H1 (cell line): Measurements from ENCODE around the gene NFKBIE. TPM values are rescaled to one million over a fixed set of nuclear protein-coding genes. Genes with fewer than 3 reads are reported as not detected.

Experiments used
- CTCF ChIA-PET: fragments of 300-600 bp; sonication (Branson Sonifier 250); formaldehyde crosslinking; loops from one replicate; lab custom pipeline; 2021; ENCODE audit not compliant: partially characterized antibody; lab: Charles Lee
- POLR2A ChIA-PET: fragments of 300-600 bp; sonication (Branson Sonifier 250); formaldehyde crosslinking; loops from one replicate; lab custom pipeline; 2021; ENCODE audit warnings: inconsistent platforms; ENCODE audit not compliant: partially characterized antibody; lab: Charles Lee
- DNase-seq, 2 experiments: peaks; one replicate each; pipeline versions ENCODE4 v3.0.0 to v3.0.0-alpha.2; 2010 to 2022; ENCODE audit warnings: low spot score in 2 of 2, low read depth in 1 of 2, mixed read lengths in 1 of 2
- FAIRE-seq: peaks from 2 replicates; lab custom pipeline; 2011; peaks lifted over from hg19 to GRCh38; lab: Jason Lieb, UNC
- H2AFZ ChIP-seq: 2 replicates; pipeline ENCODE4 v1.8.1; 2012; ENCODE audit warnings: low read length, inconsistent platforms
- H2AK5ac ChIP-seq: 2 replicates; pipeline ENCODE4 v1.6.1; 2013; ENCODE audit warnings: low read depth, low read length
- H2BK120ac ChIP-seq: replicated peaks from 2 replicates; pipeline ENCODE3; 2013; ENCODE audit warnings: low read depth, low read length, inconsistent platforms
- H2BK12ac ChIP-seq: 2 replicates; pipeline ENCODE4 v1.6.1; 2013; ENCODE audit warnings: low read depth, low read length
- H2BK15ac ChIP-seq: 2 replicates; pipeline ENCODE4 v1.6.1; 2013; ENCODE audit warnings: low read length
- H2BK20ac ChIP-seq: 2 replicates; pipeline ENCODE4 v1.6.1; 2013; ENCODE audit warnings: low read length
- H2BK5ac ChIP-seq: 2 replicates; pipeline ENCODE4 v1.6.1; 2013; ENCODE audit warnings: low read depth, low read length
- H3K14ac ChIP-seq: 2 replicates; pipeline ENCODE4 v1.6.1; 2013; ENCODE audit warnings: inconsistent platforms; ENCODE audit not compliant: insufficient read length
- H3K18ac ChIP-seq: 2 replicates; pipeline ENCODE4 v1.6.1; 2013; ENCODE audit warnings: low read length; ENCODE audit errors: extremely low read depth
- H3K23ac ChIP-seq: 2 replicates; pipeline ENCODE4 v1.6.1; 2013; ENCODE audit warnings: inconsistent platforms; ENCODE audit not compliant: insufficient read length
- H3K23me2 ChIP-seq: 2 replicates; pipeline ENCODE4 v1.6.1; 2013; ENCODE audit warnings: low read depth, low read length
- H3K27ac ChIP-seq: 2 replicates; pipeline ENCODE4 v1.6.1; 2011; ENCODE audit warnings: low read depth, low read length, inconsistent platforms
- H3K27me3 ChIP-seq, 4 experiments: replicated peaks in 1 of 4; 1 replicate in 1 of 4; 2 replicates in 3 of 4; pipeline versions ENCODE4 v1.6.1 to v1.8.1; 2011 to 2013; ENCODE audit warnings: low read length in 3 of 4, mild to moderate bottlenecking in 3 of 4, inconsistent platforms in 2 of 4, mixed read lengths in 2 of 4, moderate library complexity in 1 of 4; ENCODE audit not compliant: control insufficient read depth in 3 of 4, insufficient read depth in 3 of 4; ENCODE audit errors: extremely low read depth in 1 of 4
- H3K36me3 ChIP-seq, 4 experiments: 2 replicates each; pipeline versions ENCODE4 v1.6.1 to v1.8.1; 2011 to 2013; ENCODE audit warnings: mild to moderate bottlenecking in 4 of 4, low read length in 3 of 4, moderate library complexity in 2 of 4, control low read depth in 1 of 4, inconsistent platforms in 1 of 4; ENCODE audit not compliant: insufficient read depth in 4 of 4, control insufficient read depth in 2 of 4
- H3K4ac ChIP-seq: replicated peaks from 2 replicates; pipeline ENCODE3; 2013; ENCODE audit warnings: low read length, low read depth, mixed read lengths, inconsistent platforms; ENCODE audit not compliant: insufficient read length
- H3K4me1 ChIP-seq, 4 experiments: replicated peaks in 1 of 4; 1 replicate in 1 of 4; 2 replicates in 3 of 4; pipeline versions ENCODE4 v1.6.1 to v1.8.1; 2011 to 2013; ENCODE audit warnings: low read length in 3 of 4, inconsistent platforms in 2 of 4, mixed read lengths in 1 of 4; ENCODE audit not compliant: insufficient read depth in 4 of 4, control insufficient read depth in 3 of 4
- H3K4me2 ChIP-seq, 2 experiments: 2 replicates each; pipeline versions ENCODE4 v1.6.1 to v1.8.1; 2011 to 2013; ENCODE audit warnings: low read depth in 2 of 2, low read length in 2 of 2, control low read depth in 1 of 2, inconsistent platforms in 1 of 2, mild to moderate bottlenecking in 1 of 2; ENCODE audit not compliant: insufficient read depth in 1 of 2
- H3K4me3 ChIP-seq, 4 experiments: fragments of 200-600, 300-600 bp in 1 of 4; sonication (generic), shearing (Covaris generic), sonication (Bioruptor Twin) in 1 of 4; 2 replicates each; pipeline versions ENCODE4 v1.5.1 to v1.8.1; 2011 to 2016; ENCODE audit warnings: low read length in 4 of 4, low read depth in 3 of 4, control low read depth in 2 of 4, inconsistent platforms in 2 of 4, mild to moderate bottlenecking in 2 of 4, mixed read lengths in 1 of 4, moderate library complexity in 1 of 4; ENCODE audit not compliant: insufficient read depth in 2 of 4; ENCODE audit errors: extremely low read depth in 1 of 4
- H3K56ac ChIP-seq: replicated peaks from 2 replicates; pipeline ENCODE3; 2013; ENCODE audit warnings: low read depth, mild to moderate bottlenecking, mixed read lengths, low read length, inconsistent platforms; ENCODE audit not compliant: insufficient read length
- H3K79me1 ChIP-seq: 2 replicates; pipeline ENCODE4 v1.6.1; 2013; ENCODE audit warnings: low read depth, low read length, control low read depth
- H3K79me2 ChIP-seq, 2 experiments: 2 replicates each; pipeline versions ENCODE4 v1.6.1 to v1.8.1; 2012 to 2013; ENCODE audit warnings: low read length in 2 of 2, mild to moderate bottlenecking in 2 of 2, inconsistent platforms in 1 of 2; ENCODE audit not compliant: insufficient read depth in 2 of 2, control insufficient read depth in 1 of 2
- H3K9ac ChIP-seq, 4 experiments: replicated peaks in 1 of 4; 1 replicate in 1 of 4; 2 replicates in 3 of 4; pipeline versions ENCODE4 v1.6.1 to v1.8.1; 2011 to 2013; ENCODE audit warnings: low read depth in 3 of 4, low read length in 3 of 4, control low read depth in 2 of 4, mild to moderate bottlenecking in 2 of 4, moderate library complexity in 2 of 4, inconsistent platforms in 1 of 4; ENCODE audit errors: extremely low read depth in 1 of 4
- H3K9me3 ChIP-seq, 2 experiments: 2 replicates each; pipeline versions ENCODE4 v1.6.1 to v1.8.1; 2012 to 2013; ENCODE audit warnings: mild to moderate bottlenecking in 2 of 2, moderate library complexity in 2 of 2, control low read depth in 1 of 2, inconsistent platforms in 1 of 2, low read depth in 1 of 2, low read length in 1 of 2, mixed read lengths in 1 of 2; ENCODE audit not compliant: insufficient read depth in 2 of 2
- H4K20me1 ChIP-seq, 2 experiments: replicated peaks in 1 of 2; 2 replicates each; pipeline versions ENCODE3 to v1.8.1; 2011 to 2013; ENCODE audit warnings: inconsistent platforms in 2 of 2, low read length in 2 of 2, mild to moderate bottlenecking in 1 of 2; ENCODE audit not compliant: insufficient read depth in 2 of 2, control insufficient read depth in 1 of 2
- H4K5ac ChIP-seq: 2 replicates; pipeline ENCODE4 v1.6.1; 2013; ENCODE audit warnings: low read length, low read depth, mixed read lengths, inconsistent platforms; ENCODE audit not compliant: insufficient read length
- H4K8ac ChIP-seq: 2 replicates; pipeline ENCODE4 v1.8.0; 2013; ENCODE audit warnings: mild to moderate bottlenecking, moderate library complexity, low read length, inconsistent platforms; ENCODE audit not compliant: insufficient read depth; ENCODE audit errors: extremely low read depth
- H4K91ac ChIP-seq: replicated peaks from 2 replicates; pipeline ENCODE3; 2013; ENCODE audit warnings: low read length, mixed read lengths, inconsistent platforms; ENCODE audit not compliant: insufficient read length
- CBX5 ChIP-seq: fragments of 300-800, 300-1000 bp; sonication (generic); IDR thresholded peaks from 2 replicates; pipeline ENCODE4 v1.7.1; 2016; ENCODE audit warnings: antibody characterized with exemption, low read length, low read depth
- KDM5A ChIP-seq: fragments of 200-600 bp; IDR thresholded peaks from 2 replicates; pipeline ENCODE4 v1.7.1; 2012; ENCODE audit warnings: mild to moderate bottlenecking, low read length, inconsistent platforms, mixed read lengths
- POU5F1 ChIP-seq: IDR thresholded peaks from 2 replicates; pipeline ENCODE4 v1.6.1; 2011; ENCODE audit warnings: low read depth, mild to moderate bottlenecking, low read length, moderate library complexity
- RAD21 ChIP-seq, 2 experiments: IDR thresholded peaks in 1 of 2; conservative IDR thresholded peaks in 1 of 2; 2 replicates each; pipeline ENCODE4 v1.6.1; 2011; ENCODE audit warnings: low read depth in 2 of 2, low read length in 2 of 2, improper control_type of control experiment in 1 of 2, inconsistent platforms in 1 of 2, mild to moderate bottlenecking in 1 of 2, moderate library complexity in 1 of 2
- RXRA ChIP-seq: IDR thresholded peaks from 2 replicates; pipeline ENCODE4 v1.6.1; 2011; ENCODE audit warnings: low read depth, mild to moderate bottlenecking, low read length, moderate library complexity; ENCODE audit not compliant: insufficient read depth
- SIRT6 ChIP-seq: IDR thresholded peaks from one replicate; pipeline ENCODE4 v1.7.1; 2012; ENCODE audit warnings: low read length, inconsistent platforms
- SP1 ChIP-seq: IDR thresholded peaks from 2 replicates; pipeline ENCODE4 v1.6.1; 2011; ENCODE audit warnings: low read depth, low read length
- TAF7 ChIP-seq: optimal IDR thresholded peaks from 2 replicates; pipeline ENCODE3; 2011; ENCODE audit warnings: low read depth, mild to moderate bottlenecking, inconsistent platforms, low read length, moderate library complexity, borderline replicate concordance
- TBP ChIP-seq: IDR thresholded peaks from 2 replicates; pipeline ENCODE4 v1.6.1; 2011; ENCODE audit warnings: low read depth, low read length, improper control_type of control experiment
- WGBS, 2 experiments: shearing (Covaris generic) in 1 of 2; methylation state at CpG; one replicate each; pipeline versions ENCODE4 v1.1.6 to v1.1.7; 2013 to 2015; ENCODE audit warnings: low lambda C conversion rate in 2 of 2, mixed read lengths in 2 of 2, inconsistent platforms in 1 of 2, low coverage in 1 of 2, missing lambda C conversion rate in 1 of 2; ENCODE audit not compliant: insufficient replicate concordance in 2 of 2, insufficient coverage in 1 of 2, insufficient read length in 1 of 2; ENCODE audit errors: extremely low coverage in 1 of 2, missing lambda C conversion rate in 1 of 2; 5-methylcytosine and 5-hydroxymethylcytosine counted together
- polyA plus RNA-seq, 7 experiments: library from polyadenylated mRNA; depleted of rRNA in 3 of 7; stranded (reverse) in 5 of 7; unstranded in 2 of 7; fragments of >200 nt in 5 of 7; fragments of 200-250 nt in 2 of 7; gene quantifications; 1 replicate in 5 of 7; 2 replicates in 1 of 7; 4 replicates in 1 of 7; pipeline versions ENCODE4 v1.2.1 to v1.2.3, GENCODE V29; 2011 to 2013; ENCODE audit warnings: missing spikeins in 2 of 7, mixed read lengths in 2 of 7
- total RNA-seq: library from RNA; stranded (reverse); fragmentation: NEBNext Ultra II Directional; extraction: Animal tissue kit (Norgen Biotek cat#: 25700); gene quantifications from 2 replicates; pipeline ENCODE4 v1.2.1, GENCODE V29; 2021
- TF ChIP-seq, protein P1 (sequence below): IDR thresholded peaks from 2 replicates; pipeline ENCODE4 v1.6.1; 2011; ENCODE audit warnings: low read length, improper control_type of control experiment

The NFKBIE gene
- total and polyA plus RNA-seq, 2 of the 8 experiments (the other 6 are each of a cell fraction or from before 2014, with no cell fraction given): 13.5 to 19.2 TPM

DNA sequence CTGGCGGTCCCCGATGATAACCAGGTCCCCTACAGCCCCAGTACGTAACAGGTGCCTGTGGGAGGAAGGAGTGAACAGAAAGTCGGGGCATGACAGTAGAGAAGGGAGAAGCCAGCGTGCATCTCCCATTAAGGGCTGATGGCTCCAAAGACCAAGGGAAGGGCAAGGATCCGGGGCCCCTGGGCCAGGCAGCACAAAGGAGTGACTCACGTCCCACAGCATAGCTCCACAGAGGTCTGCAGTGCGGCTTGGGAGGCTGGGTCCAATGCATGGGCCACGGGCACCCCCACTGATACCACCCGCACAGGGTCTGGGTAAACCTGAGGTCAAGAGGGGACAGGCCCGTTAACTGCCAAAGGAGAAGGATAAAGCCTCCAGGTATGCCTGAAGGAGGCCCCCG lies 37.5 kb upstream of the NFKBIE start:
- no peak overlapping the region for H3K4me2 ChIP-seq
- H3K23ac ChIP-seq: no peak overlapping the region
- no peak for FAIRE-seq
- no peak overlapping the region for H4K91ac ChIP-seq
- no peak overlapping the region for H4K8ac ChIP-seq
- H3K36me3 ChIP-seq: peaks cover 23 to 60% (median 47%) of the 10 kb centered on the region in 4 experiments
- H2BK15ac ChIP-seq: no peak overlapping the region
- no peak overlapping the region for H3K56ac ChIP-seq
- peaks cover 0 to 6% (median 2%) of the 10 kb centered on the region in 4 experiments; a peak in 3 of 7 replicates for H3K4me1 ChIP-seq
- no peak overlapping the region for H2BK20ac ChIP-seq
- no peaks in the 10 kb centered on the region for H3K79me2 ChIP-seq
- H2AK5ac ChIP-seq: no peak overlapping the region
- no peak overlapping the region for H3K4me3 ChIP-seq
- no peak overlapping the region for H3K9ac ChIP-seq
- H3K27me3 ChIP-seq: peaks cover 0 to 2% (median under 1%) of the 10 kb centered on the region in 4 experiments; a peak in 3 of 7 replicates
- H2BK120ac ChIP-seq: no peak overlapping the region
- peaks cover 3% of the 10 kb centered on the region for H3K23me2 ChIP-seq
- no peak overlapping the region for H2BK5ac ChIP-seq
- ChIA-PET CTCF (interaction anchor here (0.7 to 13.9 kb wide), 8 partner anchors 8 to 33 kb away, joined by 3 to 330 read pairs (median 56); partner anchors contain the start of genes AARS2, NFKBIE and TMEM151B), POLR2A (interaction anchor here (1.0 to 10.4 kb wide), 7 partner anchors 10 to 68 kb away, joined by 3 to 102 read pairs (median 4); partner anchors contain the start of genes AARS2 and TMEM151B)
- H3K4ac ChIP-seq: no peak overlapping the region
- no peak for DNase-seq
- no peak overlapping the region for H3K14ac ChIP-seq
- no peak overlapping the region for H2AFZ ChIP-seq
- no peak overlapping the region for H3K18ac ChIP-seq
- no peak overlapping the region for H2BK12ac ChIP-seq
- H3K27ac ChIP-seq: no peak overlapping the region
- no peaks in the 10 kb centered on the region for H3K9me3 ChIP-seq
- H3K79me1 ChIP-seq: no peaks in the 10 kb centered on the region
- WGBS, 2 experiments: 87% methylated on average over 12 of the region's 12 CpGs; no CpG with 5 or more reads in 1 of the 2 experiments
- H4K20me1 ChIP-seq: peaks cover 2 to 3% of the 10 kb centered on the region in 2 experiments
- H4K5ac ChIP-seq: no peak overlapping the region
- no peak for TF ChIP-seq SP1
- TF ChIP-seq, protein P1, sequence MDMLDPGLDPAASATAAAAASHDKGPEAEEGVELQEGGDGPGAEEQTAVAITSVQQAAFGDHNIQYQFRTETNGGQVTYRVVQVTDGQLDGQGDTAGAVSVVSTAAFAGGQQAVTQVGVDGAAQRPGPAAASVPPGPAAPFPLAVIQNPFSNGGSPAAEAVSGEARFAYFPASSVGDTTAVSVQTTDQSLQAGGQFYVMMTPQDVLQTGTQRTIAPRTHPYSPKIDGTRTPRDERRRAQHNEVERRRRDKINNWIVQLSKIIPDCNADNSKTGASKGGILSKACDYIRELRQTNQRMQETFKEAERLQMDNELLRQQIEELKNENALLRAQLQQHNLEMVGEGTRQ: no peak
- TF ChIP-seq RXRA: no peak
- no peak for TF ChIP-seq KDM5A
- TF ChIP-seq CBX5: no peak
- no peak for TF ChIP-seq TAF7
- no peak for TF ChIP-seq TBP
- TF ChIP-seq SIRT6: no peak
- no peak for TF ChIP-seq POU5F1
- no peak for TF ChIP-seq RAD21 (IDR thresholded peaks at IDR 0.05 in 1 of 2, conservative IDR thresholded peaks at IDR 0.05 in 1 of 2; ENCODE audit: low read depth in 2 of 2, low read length in 2 of 2)
